Smooth muscle cell (in vitro differentiated cells): Measurements from ENCODE around the gene CA4. TPM values are rescaled to one million over a fixed set of nuclear protein-coding genes. Genes with fewer than 3 reads are reported as not detected.

Source experiments
- DNase-seq: peaks from one replicate; lab custom pipeline; 2025; ENCODE audit not compliant: unreplicated experiment; lab: John Stamatoyannopoulos, UW
- H2AFZ ChIP-seq: fragments of 200-600 bp; sonication (generic); 2 replicates; pipeline ENCODE4 v1.6.0; 2016; ENCODE audit warnings: antibody characterized with exemption, low read depth, mild to moderate bottlenecking
- H3F3A ChIP-seq: fragments of 200-600 bp; sonication (generic); 2 replicates; pipeline ENCODE4 v1.6.0; 2017; ENCODE audit warnings: antibody characterized with exemption, low read depth
- H3K27ac ChIP-seq: fragments of 200-600 bp; sonication (generic); 2 replicates; pipeline ENCODE4 v1.5.1; 2016; ENCODE audit warnings: low read depth, mild to moderate bottlenecking
- H3K27me3 ChIP-seq: fragments of 200-600 bp; sonication (generic); 2 replicates; pipeline ENCODE4 v1.6.1; 2016; ENCODE audit warnings: low read depth, mild to moderate bottlenecking
- H3K36me3 ChIP-seq: fragments of 200-600 bp; sonication (generic); 2 replicates; pipeline ENCODE4 v1.5.1; 2016; ENCODE audit warnings: low read depth
- H3K4me1 ChIP-seq: fragments of 200-600 bp; sonication (generic); 2 replicates; pipeline ENCODE4 v1.5.1; 2016; ENCODE audit warnings: low read depth
- H3K4me2 ChIP-seq: fragments of 200-600 bp; sonication (generic); 2 replicates; pipeline ENCODE4 v1.6.0; 2016; ENCODE audit warnings: mild to moderate bottlenecking
- H3K4me3 ChIP-seq: fragments of 200-600 bp; sonication (generic); 2 replicates; pipeline ENCODE4 v1.5.1; 2016; ENCODE audit warnings: mild to moderate bottlenecking
- H3K79me2 ChIP-seq: fragments of 200-600 bp; sonication (generic); 2 replicates; pipeline ENCODE4 v1.6.0; 2016; ENCODE audit warnings: low read depth, mild to moderate bottlenecking
- H3K9ac ChIP-seq: fragments of 200-600 bp; sonication (generic); 2 replicates; pipeline ENCODE4 v1.6.0; 2016; ENCODE audit warnings: low read depth
- H3K9me3 ChIP-seq: fragments of 200-600 bp; sonication (generic); replicated peaks from 2 replicates; pipeline ENCODE4 v1.5.1; 2016; ENCODE audit warnings: low read depth
- H4K20me1 ChIP-seq: fragments of 200-600 bp; sonication (generic); 2 replicates; pipeline ENCODE4 v1.6.0; 2016; ENCODE audit warnings: low read depth
- CTCF ChIP-seq: fragments of 200-600 bp; sonication (generic); IDR thresholded peaks from 2 replicates; pipeline ENCODE4 v1.5.1; 2017; ENCODE audit warnings: borderline replicate concordance, mild to moderate bottlenecking, antibody characterized with exemption; ENCODE audit not compliant: insufficient read depth, poor library complexity, severe bottlenecking
- WGBS: methylation state at CpG from one replicate; pipeline ENCODE4 v1.1.7; 2016; ENCODE audit warnings: low lambda C conversion rate; 5-methylcytosine and 5-hydroxymethylcytosine counted together
- polyA plus RNA-seq: library from polyadenylated mRNA; unstranded; fragments of >200 nt; fragmentation: Nextera tagmentation; extraction: Ambion mirVana; gene quantifications from 2 replicates; pipeline ENCODE4 v1.2.1, GENCODE V29; 2016
- total RNA-seq: library from RNA; depleted of rRNA; stranded (reverse); fragments of >200 nt; gene quantifications from 2 replicates; pipeline ENCODE4 v1.2.3, GENCODE V29; 2014

CA4 gene
- total and polyA plus RNA-seq, 2 experiments from 2014 or later = 0.87 TPM; not detected in 1

- Histone ChIP-seq H3F3A (no peaks in the 10 kb centered on the region), H3K27me3 (peaks cover 3% of the 10 kb centered on the region), H3K4me3 (no peak overlapping the region), H2AFZ (no peak overlapping the region), H3K4me2 (no peak overlapping the region), H3K79me2 (no peaks in the 10 kb centered on the region), H3K9me3 (no peaks in the 10 kb centered on the region), H4K20me1 (no peaks in the 10 kb centered on the region), H3K27ac (no peak overlapping the region), H3K9ac (no peak overlapping the region), H3K36me3 (no peaks in the 10 kb centered on the region), H3K4me1 (no peaks in the 10 kb centered on the region)
- no peak for TF ChIP-seq CTCF
- 73% methylated on average over 7 of the region's 7 CpGs for WGBS
- DNase-seq = no peak
Measured at GRCh38 chr17:60168654-60169053, 18.9 kb downstream of the CA4 start.

DNA sequence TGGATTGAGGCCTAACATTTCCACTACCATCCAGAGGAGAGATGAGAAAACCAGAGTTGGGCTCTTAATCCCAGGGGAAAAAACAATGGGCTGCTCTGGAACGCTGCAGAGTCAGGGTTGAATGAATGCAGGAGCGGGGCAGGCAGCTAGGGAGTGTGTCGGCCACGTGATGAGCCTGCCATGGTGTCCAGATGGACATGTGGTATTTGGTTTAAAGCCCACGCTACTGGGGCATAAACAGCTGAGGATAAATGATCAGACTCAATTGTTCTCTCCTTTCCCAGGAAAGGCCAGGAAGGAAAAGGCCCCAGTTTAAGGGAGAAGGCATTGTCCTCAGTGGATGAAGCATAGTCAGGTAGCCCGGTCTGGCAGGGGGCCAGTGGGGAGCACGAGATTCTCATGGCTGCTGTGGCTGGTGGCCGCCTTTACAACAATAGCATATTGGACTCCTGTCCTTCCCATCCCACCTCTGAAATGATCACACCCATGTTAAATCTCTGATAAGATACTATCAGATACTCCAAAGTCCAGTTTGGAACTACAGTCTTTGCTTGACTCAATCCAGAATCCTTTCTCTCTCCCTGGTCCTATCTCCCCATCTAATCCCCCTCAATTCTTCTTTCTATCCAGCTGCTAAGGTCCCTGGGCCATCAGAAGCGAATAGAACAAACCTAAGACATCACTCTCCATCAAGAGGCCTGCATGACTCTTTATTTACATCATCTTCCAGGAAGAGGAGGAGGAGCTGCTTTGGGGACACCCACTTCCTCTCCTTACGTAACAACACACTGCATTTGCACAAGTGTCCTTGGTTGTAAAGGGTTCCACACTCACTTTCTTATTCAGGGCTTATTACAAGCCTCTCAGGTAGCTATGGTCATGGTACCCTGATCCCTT is 20.4 kb downstream of the CA4 start:
- WGBS = 79% methylated on average over 10 of the region's 10 CpGs
- H3K27me3 ChIP-seq = peaks cover 3% of the 10 kb centered on the region
- H3K36me3 ChIP-seq = no peaks in the 10 kb centered on the region
- no peaks in the 10 kb centered on the region for H3F3A ChIP-seq
- no peaks in the 10 kb centered on the region for H3K9me3 ChIP-seq
- no peaks in the 10 kb centered on the region for H4K20me1 ChIP-seq
- no peaks in the 10 kb centered on the region for H3K79me2 ChIP-seq
- no peaks in the 10 kb centered on the region for H3K4me1 ChIP-seq
- H3K9ac ChIP-seq = no peak overlapping the region
- no peak overlapping the region for H3K4me3 ChIP-seq
- H3K4me2 ChIP-seq = no peak overlapping the region
- H2AFZ ChIP-seq = no peak overlapping the region
- TF ChIP-seq CTCF = no peak
- no peak for DNase-seq
- no peak overlapping the region for H3K27ac ChIP-seq

DNA sequence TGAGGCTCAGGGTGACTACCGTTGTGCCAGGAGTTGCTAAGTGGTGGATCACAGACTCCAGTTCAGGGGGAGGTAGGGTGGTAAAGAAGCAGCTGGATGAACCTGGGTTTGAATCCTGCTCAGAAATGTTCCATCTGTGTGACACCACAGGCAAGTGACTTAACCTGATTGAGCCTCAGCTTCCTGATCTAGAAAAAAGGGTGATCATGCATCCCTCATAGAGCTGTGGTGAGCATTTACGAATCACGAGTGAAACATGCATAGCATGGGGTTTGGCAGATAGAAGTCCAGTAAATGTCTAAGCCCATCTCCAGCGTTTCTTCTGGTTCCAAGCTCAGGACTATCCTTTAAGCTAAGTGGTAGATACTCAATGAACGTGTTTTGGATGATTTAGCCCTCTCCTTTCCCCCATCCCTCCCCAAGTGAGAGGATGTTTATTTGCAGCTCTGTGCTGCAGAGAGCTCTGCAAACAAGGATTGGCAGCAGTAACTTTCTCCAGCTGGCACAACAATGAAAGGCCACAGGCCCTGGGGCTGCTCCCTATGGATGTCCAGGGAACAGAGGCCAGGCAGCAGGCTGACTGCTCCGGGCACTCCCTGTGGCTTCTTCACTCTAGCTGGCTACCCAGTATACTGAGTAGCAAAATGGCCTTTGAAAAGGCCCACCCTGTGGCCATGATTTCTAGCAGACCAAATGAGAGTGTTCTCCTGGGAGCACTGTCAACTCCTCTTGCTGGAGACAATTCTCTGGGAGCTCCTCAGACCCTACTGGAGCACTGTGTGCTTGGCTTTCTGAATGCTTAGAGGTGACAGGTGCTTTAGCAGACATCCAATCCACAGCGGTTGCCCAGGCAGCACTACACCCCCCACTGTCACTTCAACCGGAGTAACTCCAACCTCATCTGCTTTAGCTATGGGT is 21.3 kb downstream of the CA4 start:
- Histone ChIP-seq H3K27me3 (peaks cover 3% of the 10 kb centered on the region), H3K36me3 (no peaks in the 10 kb centered on the region), H2AFZ (no peak overlapping the region), H3K27ac (no peak overlapping the region), H3K9ac (no peak overlapping the region), H3K79me2 (no peaks in the 10 kb centered on the region), H3K4me3 (no peak overlapping the region), H3F3A (no peaks in the 10 kb centered on the region), H4K20me1 (no peaks in the 10 kb centered on the region), H3K9me3 (no peaks in the 10 kb centered on the region), H3K4me1 (no peaks in the 10 kb centered on the region), H3K4me2 (no peak overlapping the region)
- no peak for DNase-seq
- 88% methylated on average over 8 of the region's 8 CpGs for WGBS
- TF ChIP-seq CTCF = no peak
